NCI-H82 treated with DMSO at 0.1 percent for 48 hours (cell line): Measurements from ENCODE around the gene EEPD1.

Experiments used
- DNase-seq: peaks from one replicate; lab custom pipeline; 2025; ENCODE audit not compliant: unreplicated experiment; lab: John Stamatoyannopoulos, UW

The EEPD1 gene

GRCh38 chr7:36278620-36279172 lies 125.6 kb downstream of the EEPD1 start:
- no peak for DNase-seq

DNA sequence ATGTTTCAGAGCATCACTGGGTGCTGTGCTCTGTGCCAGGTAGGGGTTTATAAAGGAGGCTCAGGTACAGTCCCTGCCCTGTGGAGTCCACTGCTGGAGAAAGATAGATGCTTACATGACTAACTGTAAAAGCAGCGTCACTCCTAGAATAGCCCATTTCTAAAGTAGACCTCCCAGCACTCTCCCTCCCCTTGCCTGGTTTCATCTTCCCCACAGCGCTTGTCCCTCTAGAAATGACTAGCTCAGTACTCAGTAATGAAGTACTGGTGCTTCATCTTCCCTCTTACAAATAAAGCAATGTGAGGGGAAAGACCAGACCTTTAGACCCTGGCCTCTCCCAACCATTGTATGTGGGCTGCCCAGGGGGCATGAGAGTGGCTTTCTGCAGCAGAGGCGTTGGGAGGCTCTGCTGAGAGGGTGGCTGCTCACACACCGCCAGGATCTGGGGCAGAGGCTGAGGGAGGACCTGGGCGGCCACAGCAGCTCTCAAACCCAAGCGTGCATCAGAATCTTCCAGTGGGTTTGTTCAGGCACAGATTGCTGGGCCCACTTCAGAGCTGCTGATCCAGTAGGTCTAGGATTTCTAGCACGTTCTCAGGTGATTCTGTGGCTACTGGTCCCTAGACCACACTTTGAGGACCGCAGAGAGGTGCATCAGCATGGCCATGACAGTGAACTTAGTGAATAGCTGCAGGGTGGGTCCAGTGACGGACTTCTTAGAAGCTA lies 126.3 kb downstream of the EEPD1 start:
- no peak for DNase-seq

DNA sequence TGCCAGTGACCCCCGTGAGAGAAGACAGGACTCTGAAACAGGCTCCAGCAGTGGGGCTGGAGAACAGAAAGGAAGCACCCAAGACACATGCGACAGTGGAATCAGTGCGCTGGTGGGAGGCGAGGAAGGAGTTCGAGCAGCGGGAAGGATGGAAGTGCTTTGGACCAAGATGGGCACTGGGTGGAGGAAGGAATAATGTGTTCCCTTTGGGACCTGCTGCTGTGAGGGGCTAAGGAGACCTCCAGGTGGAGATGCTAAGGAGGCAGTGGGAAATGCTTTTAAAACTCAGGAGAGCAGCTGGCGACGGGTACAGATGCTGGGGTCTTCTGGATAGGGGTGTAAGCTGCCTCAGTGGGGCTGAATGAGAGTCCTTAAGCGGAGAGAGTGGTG lies 126.9 kb downstream of the EEPD1 start:
- no peak for DNase-seq

DNA sequence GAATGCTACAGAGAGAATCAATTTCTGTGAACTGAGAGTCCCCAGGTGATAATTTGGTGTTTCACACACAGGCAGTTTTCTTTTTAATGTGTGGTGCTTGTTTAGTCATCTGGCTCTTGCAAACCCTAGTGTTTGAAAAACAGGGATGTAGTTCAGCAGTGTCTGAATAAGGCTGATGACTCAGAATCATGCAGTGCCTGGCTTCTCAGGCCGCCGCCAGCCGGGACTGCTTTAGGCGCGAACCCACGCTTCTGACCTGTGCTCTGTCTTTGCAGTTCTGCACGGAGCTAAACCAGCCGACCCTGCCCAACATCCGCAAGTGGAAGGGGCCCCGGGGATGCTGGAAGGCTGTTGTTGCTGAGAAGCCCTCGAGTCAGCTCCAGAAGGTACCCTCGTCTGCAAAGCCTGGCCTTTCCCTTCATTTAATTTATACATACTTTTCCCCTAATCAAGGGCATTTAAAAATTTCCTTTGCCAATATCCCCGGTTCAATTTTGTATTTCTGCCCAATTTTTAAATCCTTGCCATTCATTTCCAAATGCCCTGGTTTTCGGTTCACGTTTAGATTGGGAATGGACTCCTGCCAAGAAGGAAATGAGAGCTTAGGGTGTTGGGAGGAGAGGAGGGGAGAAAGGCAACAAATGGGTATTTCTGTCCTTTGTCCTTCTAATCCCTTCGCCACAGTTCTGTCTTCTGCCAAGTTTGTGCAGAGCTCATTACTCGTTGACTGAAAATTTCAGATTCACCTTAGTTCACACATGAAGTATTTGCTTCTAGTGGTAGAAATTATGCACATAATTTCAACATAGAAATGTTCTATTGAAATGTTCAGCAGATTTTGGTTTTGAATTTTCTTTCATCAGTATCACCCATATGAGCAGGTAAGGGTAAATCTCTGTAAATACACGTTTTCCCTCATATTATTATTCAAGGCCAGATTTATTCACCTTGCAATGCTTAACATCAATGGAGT lies 128.1 kb downstream of the EEPD1 start:
- peak; percentile 21 for DNase-seq

DNA sequence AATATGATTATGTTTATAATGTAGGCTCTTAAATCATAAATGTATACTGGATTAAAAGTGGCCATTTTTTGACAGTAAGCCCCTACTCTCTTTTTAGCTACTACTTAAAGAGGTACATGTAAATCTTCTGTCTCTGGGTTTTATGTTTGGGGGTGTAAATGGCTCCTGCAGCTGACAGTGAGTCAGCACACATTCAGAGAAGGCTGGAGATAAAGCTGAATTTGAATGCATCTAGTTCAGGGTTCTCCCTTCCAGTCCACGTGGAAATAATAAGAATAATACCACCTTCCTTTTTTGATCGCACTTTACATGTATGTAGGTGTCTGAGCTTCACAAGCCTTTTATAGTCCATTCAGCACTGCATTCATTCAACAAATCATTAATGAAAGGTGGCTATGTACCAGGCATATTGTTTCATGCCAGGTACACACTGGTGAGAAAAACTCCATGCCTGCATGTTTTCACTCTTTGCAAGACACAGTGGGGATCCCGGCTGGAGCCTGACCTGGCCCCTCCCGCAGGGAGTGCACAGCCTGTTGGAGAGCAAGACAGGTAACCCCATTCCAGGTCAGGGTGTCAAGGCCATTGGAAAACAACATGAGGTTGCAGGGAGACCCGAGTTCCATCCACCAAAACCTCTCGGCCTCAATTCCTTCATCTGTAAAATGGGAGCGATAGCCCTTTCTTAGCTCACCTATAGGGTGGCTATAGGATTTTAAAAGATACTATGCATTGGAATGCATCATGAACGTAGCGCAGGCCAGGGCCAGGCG lies 129.1 kb downstream of the EEPD1 start:
- no peak for DNase-seq

GRCh38 chr7:36283181-36283580 lies 130.1 kb downstream of the EEPD1 start:
- DNase-seq, result no peak

DNA sequence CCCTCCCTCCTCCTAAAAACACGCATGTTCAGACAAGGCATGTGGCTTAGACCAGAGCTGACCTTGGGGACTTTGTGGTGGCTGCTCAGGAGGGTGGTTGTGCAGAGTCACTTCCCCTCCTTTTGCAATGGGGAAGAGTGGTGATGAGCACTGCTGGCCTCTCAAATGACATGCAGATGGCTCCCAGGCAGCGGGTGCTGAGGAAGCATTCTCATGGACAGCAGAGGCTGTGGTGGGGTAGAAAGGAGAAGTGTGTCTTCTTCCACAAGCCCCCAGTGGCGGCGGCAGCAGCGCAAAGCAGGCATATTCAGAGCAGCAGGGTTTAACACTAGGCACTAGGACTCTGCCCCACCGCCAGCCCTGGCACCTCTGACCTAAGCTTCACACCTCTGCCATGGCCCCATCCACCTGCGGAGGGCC lies 130.7 kb downstream of the EEPD1 start:
- DNase-seq, result no peak

GRCh38 chr7:36284456-36285090 lies 131.5 kb downstream of the EEPD1 start:
- DNase-seq, result no peak

DNA sequence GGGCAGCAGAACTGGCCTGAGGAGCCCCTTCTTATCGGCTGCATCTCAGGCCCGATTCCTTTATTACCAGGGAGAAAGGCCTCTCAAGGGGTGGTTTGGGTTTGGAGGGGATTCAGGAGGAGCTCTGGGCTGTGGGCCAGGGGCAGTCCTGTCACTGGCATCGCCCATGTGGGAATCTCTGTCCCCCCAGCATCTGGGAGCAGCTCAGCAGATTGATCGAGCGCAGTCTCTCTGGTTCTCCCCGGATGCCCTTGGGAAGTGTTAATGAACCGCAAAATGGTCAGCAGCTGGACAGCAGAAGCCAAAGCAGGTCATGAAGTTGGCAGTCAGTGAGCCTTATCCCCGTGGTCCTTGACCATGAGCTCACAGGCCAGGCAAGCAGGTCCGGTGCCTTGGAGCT lies 132.2 kb downstream of the EEPD1 start:
- DNase-seq, result no peak

GRCh38 chr7:36286226-36286625 lies 133.2 kb downstream of the EEPD1 start:
- DNase-seq, result no peak

- DNase-seq, result no peak
Measured at GRCh38 chr7:36286688-36287087, 133.6 kb downstream of the EEPD1 start.

GRCh38 chr7:36287371-36288241 lies 134.6 kb downstream of the EEPD1 start:
- no peak for DNase-seq

GRCh38 chr7:36288501-36288900 lies 135.4 kb downstream of the EEPD1 start:
- DNase-seq, result no peak

DNA sequence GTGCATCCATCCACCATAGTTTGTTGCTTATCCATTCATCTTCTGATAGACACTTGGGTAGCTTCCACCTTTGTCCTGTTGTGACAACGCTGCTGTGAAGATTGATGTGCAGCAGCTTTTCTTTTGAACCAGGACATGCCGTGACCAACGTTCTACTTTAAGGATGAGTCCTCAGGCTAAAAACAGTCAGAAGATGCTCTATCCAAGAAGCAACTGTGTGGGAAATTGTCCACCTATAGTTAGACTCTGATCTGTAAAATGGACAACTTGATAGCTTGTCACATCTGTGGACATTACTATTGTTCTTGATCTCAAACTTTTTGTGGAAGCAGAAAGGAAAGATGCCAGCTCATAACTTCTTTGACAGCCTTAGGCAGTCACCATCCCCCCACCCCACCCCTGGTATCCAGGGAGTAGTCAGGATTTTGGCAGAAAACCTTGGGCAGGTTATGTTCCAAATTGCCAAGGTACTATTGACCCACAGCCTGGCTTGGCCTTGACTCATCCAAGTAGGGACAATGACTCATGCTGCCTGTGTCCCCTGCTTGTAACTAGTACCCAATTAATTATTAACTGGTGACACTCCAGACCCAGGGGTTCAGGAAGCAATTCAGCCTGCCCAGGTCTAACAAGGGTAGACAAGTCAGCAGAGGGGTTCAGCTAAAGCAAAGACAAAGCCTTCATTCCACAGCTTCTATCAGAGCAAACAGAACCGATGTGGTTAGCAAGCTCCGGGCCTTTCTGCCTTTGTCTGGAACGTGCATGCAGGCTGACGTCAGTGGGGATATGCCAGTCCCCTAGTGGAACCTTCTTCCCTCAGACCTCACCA lies 137.0 kb downstream of the EEPD1 start:
- DNase-seq, result no peak

DNA sequence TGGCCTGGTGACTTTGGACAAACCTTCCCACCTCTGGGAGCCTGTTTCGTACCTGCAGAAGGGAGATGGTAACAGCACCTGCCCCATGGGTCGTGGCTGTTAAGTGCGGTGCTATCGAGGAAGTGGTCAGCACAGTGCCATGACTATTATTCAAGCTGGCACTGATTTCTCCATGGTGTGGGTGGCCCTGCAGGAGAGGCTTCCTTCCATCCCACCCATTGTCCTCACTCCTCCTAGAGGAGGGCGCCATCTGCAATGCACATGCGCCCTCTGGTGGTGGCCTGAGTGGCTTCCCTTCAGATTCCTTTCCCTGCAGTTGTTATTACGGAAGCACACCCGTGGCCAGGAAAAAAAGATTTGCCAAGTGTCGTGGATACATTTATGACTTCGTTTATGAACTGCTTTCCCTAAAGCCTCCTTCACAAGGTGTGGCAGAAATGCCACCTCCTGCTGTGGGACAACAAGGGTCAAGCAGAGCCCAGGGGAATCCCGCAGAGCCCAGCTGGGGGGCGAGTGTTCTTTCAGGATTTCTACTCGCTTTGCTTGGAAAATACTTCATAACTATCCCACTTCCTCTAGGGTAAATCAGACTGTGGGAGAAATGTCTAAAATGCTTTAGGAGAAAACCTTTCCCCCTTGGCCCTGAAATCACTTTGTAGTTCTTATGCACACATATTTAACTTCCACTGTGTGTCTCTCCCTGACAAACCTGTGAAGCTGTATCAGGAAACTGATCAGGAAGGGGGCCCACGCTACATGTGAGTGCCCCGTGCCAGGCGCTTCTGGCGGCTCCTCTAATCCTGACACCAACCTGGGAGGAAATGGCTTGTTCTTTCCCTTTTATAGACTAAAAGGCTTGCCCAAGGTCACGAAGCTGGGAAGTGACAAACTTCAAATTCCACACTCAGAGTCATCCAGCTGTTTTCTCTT lies 138.6 kb downstream of the EEPD1 start:
- DNase-seq, result peak; percentile 33

DNA sequence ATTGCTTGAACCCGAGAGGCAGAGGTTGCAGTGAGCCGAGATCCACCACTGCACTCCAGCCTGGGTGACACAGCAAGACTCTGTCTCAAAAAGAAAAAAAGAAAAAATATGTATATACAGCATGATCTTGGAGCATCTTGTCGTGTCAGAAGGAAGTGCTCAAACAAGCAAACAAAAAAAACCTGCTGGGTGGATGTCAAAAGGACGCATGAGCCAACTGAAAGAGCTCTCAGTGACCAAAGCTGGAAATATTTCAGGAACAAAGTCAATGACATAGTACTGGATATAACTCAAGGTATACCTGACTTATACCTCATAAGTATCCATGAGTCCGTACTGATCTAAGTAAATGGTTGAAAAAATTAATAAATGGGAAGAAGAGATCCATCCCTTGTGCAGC lies 142.0 kb downstream of the EEPD1 start:
- no peak for DNase-seq

DNA sequence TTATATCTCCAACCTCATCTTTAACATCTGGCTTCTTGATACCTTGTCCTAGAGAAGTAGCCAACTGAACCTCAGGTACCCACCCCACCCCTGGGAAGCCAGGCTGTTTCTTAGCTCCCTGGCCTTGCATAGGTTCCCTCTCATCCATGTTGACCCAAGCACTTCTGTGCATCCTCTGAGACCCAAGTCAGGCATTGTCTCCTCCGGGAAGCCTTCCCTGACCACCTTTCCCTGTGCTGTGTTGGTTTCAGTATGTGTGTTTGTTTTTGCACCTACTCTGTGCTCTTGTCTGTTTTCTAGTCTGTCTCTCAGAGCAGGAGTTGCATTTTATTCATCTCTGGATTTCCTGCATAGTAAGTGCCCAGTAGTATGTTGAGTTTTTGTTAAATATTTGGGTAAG lies 143.2 kb downstream of the EEPD1 start:
- no peak for DNase-seq
